MM.1S (cell line): ENCODE measurements around the gene AK9.

Experiments
- DNase-seq: peaks from one replicate; pipeline ENCODE4 v3.0.0-alpha.2; 2015
- H2AFZ ChIP-seq: fragments of 300-600 bp; sonication (generic); 2 replicates; pipeline ENCODE4 v1.6.0; 2016; ENCODE audit warnings: antibody characterized with exemption, low read length
- H3F3A ChIP-seq: fragments of 300-600 bp; sonication (generic); 2 replicates; pipeline ENCODE4 v1.6.1; 2016; ENCODE audit warnings: mild to moderate bottlenecking, antibody characterized with exemption, low read length, moderate library complexity, mixed read lengths; ENCODE audit not compliant: insufficient read depth
- H3K27ac ChIP-seq: fragments of 300-600 bp; sonication (generic); 2 replicates; pipeline ENCODE4 v1.5.1; 2016; ENCODE audit warnings: mild to moderate bottlenecking, low read length
- H3K27me3 ChIP-seq: fragments of 300-600 bp; sonication (generic); replicated peaks from 2 replicates; pipeline ENCODE4 v1.6.0; 2016; ENCODE audit warnings: low read length; ENCODE audit not compliant: insufficient read depth
- H3K36me3 ChIP-seq: fragments of 300-600 bp; sonication (generic); replicated peaks from 2 replicates; pipeline ENCODE4 v1.6.1; 2016; ENCODE audit warnings: mild to moderate bottlenecking, low read length, mixed read lengths; ENCODE audit not compliant: insufficient read depth
- H3K4me1 ChIP-seq: fragments of 300-600 bp; sonication (generic); 2 replicates; pipeline ENCODE4 v1.6.1; 2016; ENCODE audit warnings: low read length, mixed read lengths
- H3K4me2 ChIP-seq: fragments of 300-600 bp; sonication (generic); 2 replicates; pipeline ENCODE4 v1.6.0; 2016; ENCODE audit warnings: low read depth, low read length
- H3K4me3 ChIP-seq: fragments of 300-600 bp; sonication (generic); 2 replicates; pipeline ENCODE4 v1.5.1; 2016; ENCODE audit warnings: low read length, mixed read lengths
- H3K79me2 ChIP-seq: fragments of 300-600 bp; sonication (generic); 2 replicates; pipeline ENCODE4 v1.6.1; 2016; ENCODE audit warnings: mixed run types, low read length, mixed read lengths
- H3K9ac ChIP-seq: fragments of 300-600 bp; sonication (generic); 2 replicates; pipeline ENCODE4 v1.6.1; 2016; ENCODE audit warnings: low read length, mixed read lengths
- H3K9me2 ChIP-seq: fragments of 300-600 bp; sonication (generic); replicated peaks from 2 replicates; pipeline ENCODE4 v1.6.1; 2016; ENCODE audit warnings: mild to moderate bottlenecking, low read length, mixed read lengths; ENCODE audit not compliant: insufficient read depth
- H3K9me3 ChIP-seq: fragments of 300-600 bp; sonication (generic); replicated peaks from 2 replicates; pipeline ENCODE4 v1.6.1; 2016; ENCODE audit warnings: mild to moderate bottlenecking, low read length, mixed read lengths; ENCODE audit not compliant: insufficient read depth
- H4K20me1 ChIP-seq: fragments of 300-600 bp; sonication (generic); 2 replicates; pipeline ENCODE4 v1.6.1; 2016; ENCODE audit warnings: mild to moderate bottlenecking, low read length, moderate library complexity, mixed read lengths; ENCODE audit not compliant: insufficient read depth
- CTCF ChIP-seq: fragments of 300-600 bp; sonication (generic); IDR thresholded peaks from 2 replicates; pipeline ENCODE4 v1.5.1; 2016; ENCODE audit warnings: antibody characterized with exemption, low read length, mixed read lengths
- EZH2 ChIP-seq: fragments of 300-600 bp; sonication (generic); optimal IDR thresholded peaks from 2 replicates; pipeline ENCODE3; 2017; ENCODE audit warnings: low read depth, mild to moderate bottlenecking, antibody characterized with exemption, low read length, mixed read lengths
- EZH2phosphoT487 ChIP-seq: fragments of 300-600 bp; sonication (generic); IDR thresholded peaks from 2 replicates; pipeline ENCODE4 v1.6.1; 2018; ENCODE audit warnings: antibody characterized with exemption, low read length

Gene AK9

GRCh38 chr6:109626311-109626710, 64.7 kb downstream of the AK9 start:
- H3K4me1 ChIP-seq = no peaks in the 10 kb centered on the region
- H3K79me2 ChIP-seq = no peaks in the 10 kb centered on the region
- no peak overlapping the region for H3K4me2 ChIP-seq
- no peak overlapping the region for H3K4me3 ChIP-seq
- no peaks in the 10 kb centered on the region for H3F3A ChIP-seq
- no peaks in the 10 kb centered on the region for H3K36me3 ChIP-seq
- no peaks in the 10 kb centered on the region for H3K9me2 ChIP-seq
- H3K27me3 ChIP-seq = no peaks in the 10 kb centered on the region
- TF ChIP-seq CTCF (no peak), EZH2 (no peak), EZH2phosphoT487 (no peak)
- no peak overlapping the region for H3K27ac ChIP-seq
- DNase-seq = no peak
- no peaks in the 10 kb centered on the region for H3K9me3 ChIP-seq
- no peak overlapping the region for H2AFZ ChIP-seq
- H3K9ac ChIP-seq = no peak overlapping the region
- no peaks in the 10 kb centered on the region for H4K20me1 ChIP-seq

GRCh38 chr6:109625199-109625598, 65.8 kb downstream of the AK9 start:
- no peaks in the 10 kb centered on the region for H3K27me3 ChIP-seq
- no peaks in the 10 kb centered on the region for H4K20me1 ChIP-seq
- no peak overlapping the region for H2AFZ ChIP-seq
- H3K4me1 ChIP-seq = no peaks in the 10 kb centered on the region
- no peak overlapping the region for H3K4me2 ChIP-seq
- no peaks in the 10 kb centered on the region for H3K79me2 ChIP-seq
- H3F3A ChIP-seq = no peaks in the 10 kb centered on the region
- no peaks in the 10 kb centered on the region for H3K9me2 ChIP-seq
- H3K36me3 ChIP-seq = no peaks in the 10 kb centered on the region
- no peak overlapping the region for H3K9ac ChIP-seq
- TF ChIP-seq CTCF = no peak
- TF ChIP-seq EZH2phosphoT487 = no peak
- TF ChIP-seq EZH2 = no peak
- H3K9me3 ChIP-seq = no peaks in the 10 kb centered on the region
- DNase-seq = no peak
- no peak overlapping the region for H3K27ac ChIP-seq
- H3K4me3 ChIP-seq = no peak overlapping the region

GRCh38 chr6:109623288-109623687, 67.7 kb downstream of the AK9 start:
- H3K27ac ChIP-seq = no peak overlapping the region
- H2AFZ ChIP-seq = no peak overlapping the region
- H3K79me2 ChIP-seq = no peaks in the 10 kb centered on the region
- no peak overlapping the region for H3K4me2 ChIP-seq
- DNase-seq = no peak
- no peaks in the 10 kb centered on the region for H3K36me3 ChIP-seq
- no peaks in the 10 kb centered on the region for H3K9me2 ChIP-seq
- no peaks in the 10 kb centered on the region for H3F3A ChIP-seq
- H3K9ac ChIP-seq = no peak overlapping the region
- no peaks in the 10 kb centered on the region for H3K27me3 ChIP-seq
- H3K9me3 ChIP-seq = no peaks in the 10 kb centered on the region
- no peaks in the 10 kb centered on the region for H4K20me1 ChIP-seq
- H3K4me1 ChIP-seq = no peaks in the 10 kb centered on the region
- TF ChIP-seq CTCF = no peak
- TF ChIP-seq EZH2 = no peak
- no peak for TF ChIP-seq EZH2phosphoT487
- no peak overlapping the region for H3K4me3 ChIP-seq
